Inferior parietal cortex (tissue), 1 donor: Measurements from ENCODE around the gene NOD1.
"Not testable (repeated sequence)": the region's sequence is repeated elsewhere in the genome, so short reads cannot be mapped to it uniquely, and the experiment has no call there.

Source experiments
- DNase-seq: peaks from one replicate; pipeline ENCODE4 v3.0.0-alpha.2; 2016; ENCODE audit errors: extremely low spot score

Gene NOD1

DNA sequence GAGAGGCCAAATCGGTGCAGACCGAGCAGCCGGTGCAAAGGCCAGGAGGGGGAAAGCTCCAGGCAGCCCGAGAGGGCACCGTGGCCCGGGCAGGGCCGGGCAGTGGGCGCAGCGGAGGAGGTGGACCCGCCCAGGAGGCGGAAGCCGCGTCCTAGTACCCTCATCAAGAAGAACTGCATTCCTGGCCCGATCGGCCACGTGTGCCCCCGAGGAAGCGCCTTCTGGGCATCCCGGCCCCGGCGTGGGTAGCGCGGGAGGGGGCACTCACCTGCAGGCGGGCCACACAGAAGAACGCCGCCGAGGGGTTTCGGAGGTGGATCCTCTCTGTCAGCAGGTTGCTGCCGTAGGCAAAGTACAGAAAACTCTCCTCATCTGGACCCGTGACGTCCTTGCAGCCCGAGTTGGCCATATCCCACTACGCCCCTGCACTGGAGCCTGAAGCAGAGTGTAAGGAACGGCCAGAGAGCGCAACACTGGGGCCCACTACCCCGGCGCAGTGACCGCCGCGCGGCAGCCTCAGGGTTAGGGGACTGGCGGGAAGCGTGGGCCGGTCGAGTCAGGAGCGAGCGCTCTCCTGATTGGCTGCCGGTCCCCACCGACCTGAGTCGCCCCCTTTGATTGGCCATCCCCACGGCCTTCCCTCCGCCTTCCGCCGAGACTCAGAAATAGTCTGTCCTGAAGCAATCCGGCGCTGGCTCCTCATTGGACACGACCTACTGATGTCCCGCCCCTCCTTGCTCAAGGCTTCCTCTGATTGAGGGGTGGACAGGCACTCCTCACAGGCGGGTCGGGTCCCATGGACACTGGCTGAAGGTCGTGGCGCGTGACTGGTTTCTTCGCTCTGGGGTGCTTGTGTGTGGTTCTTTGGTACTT lies 26.0 kb upstream of the NOD1 start, which contains the start of gene GGCT:
TSS of gene GGCT (minus strand) at position 529 of the 873 bp plus-strand sequence. CDS start at position 409, 120 bp downstream.
- DNase-seq: peak; percentile 98

DNA sequence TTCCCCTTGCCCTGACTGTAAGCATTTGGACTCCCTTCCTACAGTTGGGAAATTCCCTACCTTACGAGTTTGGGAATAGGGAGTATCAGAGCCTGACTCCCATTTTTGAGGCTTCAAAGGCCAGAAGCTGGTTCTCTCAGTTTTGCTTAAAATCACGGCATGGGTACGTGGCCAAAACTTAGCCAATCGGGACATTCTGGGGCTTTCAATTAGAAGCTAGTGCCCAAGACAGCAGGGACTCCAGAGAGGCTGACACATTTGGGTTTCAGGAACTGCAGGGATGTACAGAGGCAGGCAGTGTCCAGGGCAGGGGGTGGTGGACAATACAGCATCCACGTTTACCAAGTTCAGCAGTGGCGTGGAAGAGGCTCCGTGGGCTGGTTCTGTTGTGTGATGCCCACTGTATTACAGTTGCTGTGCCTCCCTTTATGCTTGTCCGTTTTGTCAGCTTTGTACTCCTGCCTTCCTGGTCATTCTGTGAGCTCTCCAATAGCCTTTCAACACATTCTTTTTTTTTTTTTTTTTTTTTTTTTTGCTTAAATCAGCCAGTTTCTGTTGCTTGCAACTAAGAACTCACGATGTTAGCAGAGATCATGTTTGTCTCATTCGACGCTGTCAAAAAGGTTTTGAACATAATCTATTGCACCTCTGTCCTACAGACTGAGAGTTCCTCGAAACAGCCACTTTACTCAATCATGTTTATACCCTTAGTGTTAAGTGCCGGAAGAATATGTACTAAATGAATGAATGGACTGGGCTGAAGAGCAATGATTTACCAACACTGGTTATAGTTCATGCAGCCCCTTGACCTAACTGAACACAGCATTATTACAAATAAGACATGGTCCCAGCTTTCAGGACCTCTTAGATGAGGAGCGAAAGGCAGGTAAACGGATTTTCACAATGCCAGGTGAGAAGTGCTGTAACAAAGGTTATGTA lies 25.0 kb upstream of the NOD1 start:
- no peak for DNase-seq

GRCh38 chr7:30502470-30503251 lies 24.1 kb upstream of the NOD1 start:
- no peak for DNase-seq

- no peak for DNase-seq
These were observed 22.7 kb upstream of the NOD1 start for GRCh38 chr7:30501264-30501663.

- DNase-seq: no peak
These were observed 14.6 kb upstream of the NOD1 start for GRCh38 chr7:30493228-30493627.

GRCh38 chr7:30491417-30491816 lies 12.8 kb upstream of the NOD1 start:
- no peak for DNase-seq

DNA sequence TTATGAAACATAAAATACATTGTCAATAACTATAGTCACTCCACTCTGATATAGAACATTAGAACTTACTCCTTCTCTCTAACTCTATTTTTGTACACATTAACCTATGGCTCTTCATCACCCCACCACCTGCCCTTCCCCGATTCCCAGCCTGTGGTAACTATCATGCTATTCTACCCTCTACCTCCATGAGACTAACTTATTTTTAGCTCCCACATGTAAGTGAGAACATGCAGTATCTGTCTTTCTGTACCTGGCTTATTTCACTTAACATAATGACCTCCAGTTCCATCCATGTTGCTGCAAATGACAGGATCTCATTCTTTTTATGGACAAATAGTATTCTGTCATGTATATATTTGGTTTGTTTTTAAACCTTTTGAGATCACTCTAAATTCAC lies 8.8 kb upstream of the NOD1 start:
- DNase-seq: no peak

- no peak for DNase-seq
These were observed 7.1 kb upstream of the NOD1 start for GRCh38 chr7:30485667-30486066.

- DNase-seq: not testable (repeated sequence)
These were observed 2.8 kb upstream of the NOD1 start for GRCh38 chr7:30481416-30481815.

- no peak for DNase-seq
These were observed 877 bp upstream of the NOD1 start for GRCh38 chr7:30479202-30480120.

GRCh38 chr7:30476459-30477145 lies 2.0 kb downstream of the NOD1 start:
- DNase-seq: no peak

GRCh38 chr7:30475580-30475979 lies 3.0 kb downstream of the NOD1 start:
- no peak for DNase-seq

DNA sequence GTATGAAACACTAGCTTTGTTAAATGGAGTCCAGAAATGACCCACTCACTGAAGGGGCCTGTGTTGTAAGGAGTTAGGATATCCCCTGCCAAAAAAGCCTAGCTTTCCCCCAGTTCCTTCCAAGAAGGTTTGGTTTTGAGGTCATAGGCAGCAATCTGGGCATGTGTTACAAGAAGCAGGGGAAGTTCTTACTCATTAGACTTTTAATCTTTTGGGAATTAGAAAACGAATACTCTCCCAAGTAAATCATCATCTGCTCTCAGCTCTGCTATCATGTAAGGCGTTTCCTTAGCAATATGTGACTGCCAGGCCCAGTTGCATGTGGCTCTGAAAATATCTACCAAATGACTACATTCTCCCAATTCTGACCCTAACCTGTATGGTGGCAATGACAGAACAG lies 3.7 kb downstream of the NOD1 start:
- no peak for DNase-seq

GRCh38 chr7:30474485-30474884 lies 4.1 kb downstream of the NOD1 start:
- no peak for DNase-seq

DNA sequence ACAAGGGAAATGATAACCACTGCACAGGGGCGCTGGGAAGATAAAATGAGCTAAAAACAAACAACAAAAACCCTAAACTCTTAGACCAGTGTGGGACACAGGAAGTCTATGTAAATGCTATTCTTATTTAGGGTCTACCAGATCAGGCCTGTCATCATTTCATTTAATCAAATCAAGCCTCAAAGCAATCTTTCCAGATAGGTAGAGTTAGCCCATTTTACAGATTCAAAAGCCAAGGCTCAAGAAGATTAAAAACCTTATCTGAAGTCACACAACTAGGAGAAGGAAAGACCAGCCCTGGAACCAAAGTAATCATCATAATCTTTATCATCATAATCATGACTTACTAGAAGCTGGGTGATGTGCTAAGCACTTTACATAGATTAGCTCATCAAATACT lies 4.7 kb downstream of the NOD1 start:
- no peak for DNase-seq

DNA sequence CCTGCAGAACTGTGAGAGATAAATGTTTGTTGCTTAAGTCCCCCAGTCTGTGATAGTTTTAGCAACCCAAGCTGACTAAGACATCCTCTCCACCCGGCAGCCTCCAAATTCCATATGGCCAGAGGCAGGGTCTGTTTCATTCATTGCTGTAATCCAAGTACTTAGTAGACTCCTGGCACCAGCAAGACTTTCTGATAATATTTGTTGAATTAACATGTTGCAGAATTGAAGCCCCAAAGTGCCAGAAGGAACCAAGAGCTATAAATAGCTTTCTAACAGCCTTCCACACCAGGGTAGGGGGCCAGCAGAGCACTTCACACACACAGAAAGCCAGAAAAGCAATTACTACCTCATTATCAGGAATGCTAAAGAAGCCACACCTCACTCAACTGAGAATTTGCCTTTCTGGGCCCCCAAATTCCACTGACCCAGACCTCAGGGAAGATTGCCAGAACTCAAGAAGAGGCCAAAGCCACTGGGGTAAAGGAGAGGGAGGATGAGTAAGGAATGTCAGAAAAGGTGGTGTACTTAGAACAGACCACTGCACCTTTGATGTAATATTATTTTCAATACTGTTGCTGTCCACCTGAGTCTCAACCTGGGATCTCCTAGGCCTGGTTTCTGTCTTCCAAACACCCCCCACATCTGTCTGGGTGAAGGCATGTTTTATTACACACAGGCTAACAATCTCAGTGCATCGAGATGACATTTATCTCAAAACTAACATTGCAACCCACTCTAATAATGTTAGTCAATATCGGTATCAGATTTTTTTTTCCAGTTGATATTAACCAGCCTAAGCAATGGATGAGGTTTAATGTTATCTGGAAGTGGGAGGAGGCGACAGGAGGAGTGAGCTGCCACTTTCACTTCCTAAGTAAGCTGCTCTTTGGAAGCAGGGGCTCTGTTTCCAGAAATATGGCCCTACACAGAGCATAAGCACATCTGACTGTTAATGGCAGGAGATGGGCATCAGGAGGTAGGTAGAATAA lies 5.5 kb downstream of the NOD1 start:
- no peak for DNase-seq

DNA sequence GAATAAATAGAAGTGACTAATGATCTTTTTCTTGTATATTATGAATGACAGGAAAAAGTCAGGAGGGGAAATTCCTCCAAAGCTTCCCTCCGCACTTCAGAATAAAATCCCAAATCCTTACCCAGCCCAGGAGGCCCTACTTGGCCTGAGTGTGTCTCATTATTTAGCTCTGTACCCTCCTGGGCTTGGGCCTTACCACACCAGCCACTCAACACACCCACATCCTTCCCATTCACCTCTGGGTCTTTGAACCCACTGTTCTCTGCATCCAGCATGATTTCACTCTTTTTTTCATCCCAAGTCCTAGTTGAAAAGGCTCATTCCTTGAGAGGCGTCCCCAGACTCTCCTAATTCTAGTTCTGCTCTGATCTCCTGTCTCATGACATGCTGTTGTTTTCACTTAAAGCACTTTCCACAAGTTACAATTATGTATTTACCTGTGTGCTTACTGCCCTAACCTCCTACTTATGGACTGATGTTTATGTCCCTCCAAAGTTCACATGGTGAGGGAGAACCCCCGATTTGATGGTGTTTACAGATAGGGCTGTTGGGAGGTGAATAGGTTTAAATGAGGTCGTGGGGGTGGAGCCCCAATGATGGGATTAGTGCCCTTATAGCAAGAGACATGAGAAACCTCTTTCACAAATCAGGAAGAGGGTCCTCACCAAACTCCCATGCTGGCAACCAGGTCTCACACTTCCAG lies 6.4 kb downstream of the NOD1 start:
- DNase-seq: no peak

GRCh38 chr7:30471205-30471604 lies 7.4 kb downstream of the NOD1 start:
- DNase-seq: no peak
